GM23248 (cell line): Measurements from ENCODE around the gene IDI2. TPM values are rescaled to one million over a fixed set of nuclear protein-coding genes. Genes with fewer than 3 reads are reported as not detected.
A peak's percentile ranks its signal among the peaks of the same experiment; 100 is the strongest.

Experiments
- DNase-seq: peaks from one replicate; pipeline ENCODE4 v3.0.0-alpha.2; 2015
- H2AFZ ChIP-seq: fragments of 200-600 bp; sonication (generic); 2 replicates; pipeline ENCODE4 v1.6.1; 2016; ENCODE audit warnings: antibody characterized with exemption
- H3F3A ChIP-seq: fragments of 200-600 bp; sonication (generic); 2 replicates; pipeline ENCODE4 v1.6.1; 2016; ENCODE audit warnings: mild to moderate bottlenecking, antibody characterized with exemption, mixed run types; ENCODE audit not compliant: insufficient read depth
- H3K27ac ChIP-seq: fragments of 200-600 bp; sonication (generic); 2 replicates; pipeline ENCODE4 v1.5.1; 2016; ENCODE audit warnings: mild to moderate bottlenecking
- H3K27me3 ChIP-seq: fragments of 200-600 bp; sonication (generic); replicated peaks from 2 replicates; pipeline ENCODE4 v1.6.1; 2016; ENCODE audit warnings: mild to moderate bottlenecking; ENCODE audit not compliant: insufficient read depth
- H3K36me3 ChIP-seq: fragments of 200-600 bp; sonication (generic); 2 replicates; pipeline ENCODE4 v1.6.1; 2016; ENCODE audit warnings: low read depth, mild to moderate bottlenecking
- H3K4me1 ChIP-seq: fragments of 200-600 bp; sonication (generic); 2 replicates; pipeline ENCODE4 v1.6.1; 2016; ENCODE audit warnings: mild to moderate bottlenecking; ENCODE audit not compliant: insufficient read depth
- H3K4me2 ChIP-seq: fragments of 200-600 bp; sonication (generic); one replicate; pipeline ENCODE4 v1.6.1; 2016; ENCODE audit warnings: mild to moderate bottlenecking; ENCODE audit not compliant: unreplicated experiment
- H3K4me3 ChIP-seq: fragments of 200-600 bp; sonication (generic); 2 replicates; pipeline ENCODE4 v1.5.1; 2016; ENCODE audit warnings: mild to moderate bottlenecking
- H3K79me2 ChIP-seq: fragments of 200-600 bp; sonication (generic); 2 replicates; pipeline ENCODE4 v1.6.1; 2016; ENCODE audit warnings: mild to moderate bottlenecking; ENCODE audit not compliant: insufficient read depth
- H3K9ac ChIP-seq: fragments of 200-600 bp; sonication (generic); 2 replicates; pipeline ENCODE4 v1.6.1; 2016; ENCODE audit warnings: mild to moderate bottlenecking
- H3K9me2 ChIP-seq: fragments of 200-600 bp; sonication (generic); 2 replicates; pipeline ENCODE4 v1.6.1; 2016; ENCODE audit warnings: mixed run types, mild to moderate bottlenecking, moderate library complexity; ENCODE audit not compliant: insufficient read depth
- H3K9me3 ChIP-seq: fragments of 200-600 bp; sonication (generic); one replicate; pipeline ENCODE4 v1.6.1; 2017; ENCODE audit warnings: low read depth
- H4K20me1 ChIP-seq: fragments of 200-600 bp; sonication (generic); 2 replicates; pipeline ENCODE4 v1.6.0; 2016; ENCODE audit not compliant: insufficient read depth
- EZH2 ChIP-seq: fragments of 200-600 bp; sonication (generic); IDR thresholded peaks from 2 replicates; pipeline ENCODE4 v1.6.1; 2018; ENCODE audit warnings: antibody characterized with exemption, mild to moderate bottlenecking; ENCODE audit not compliant: insufficient read depth, poor library complexity, severe bottlenecking
- EZH2phosphoT487 ChIP-seq: fragments of 200-600 bp; sonication (generic); IDR thresholded peaks from 2 replicates; pipeline ENCODE4 v1.6.1; 2018; ENCODE audit warnings: antibody characterized with exemption, moderate library complexity, mild to moderate bottlenecking, low read depth; ENCODE audit not compliant: insufficient read depth
- WGBS, 2 experiments: methylation state at CpG; one replicate each; pipeline ENCODE4 v1.1.6; 2015 to 2017; ENCODE audit warnings: low lambda C conversion rate in 2 of 2, low coverage in 1 of 2; ENCODE audit errors: missing lambda C conversion rate in 2 of 2; 5-methylcytosine and 5-hydroxymethylcytosine counted together
- in situ Hi-C: fragments of 300-500 bp; cut with MboI; formaldehyde crosslinking; loops from 2 replicates; pipeline ENCODE4 v1.15.0; 2020
- polyA plus RNA-seq: library from polyadenylated mRNA; unstranded; fragments of >200 nt; fragmentation: Nextera tagmentation; extraction: Ambion mirVana; gene quantifications from 2 replicates; pipeline ENCODE4 v1.2.1, GENCODE V29; 2016
- total RNA-seq: library from RNA; depleted of rRNA; stranded (reverse); fragments of >200 nt; shearing (Covaris generic); gene quantifications from 2 replicates; pipeline ENCODE4 v1.2.3, GENCODE V29; 2014

Gene IDI2
- total and polyA plus RNA-seq, 2 experiments from 2014 or later: not detected

- Histone ChIP-seq H3K27ac (peak within 1 kb of the TSS; percentile 97), H3K36me3 (peaks cover 8% of the 10 kb centered on the region; the same call in 1 of the 2 replicates), H3K4me3 (peak within 1 kb of the TSS; percentile 92), H3K4me2 (peak within 1 kb of the TSS; percentile 86), H3K27me3 (no peaks in the 10 kb centered on the region), H3K4me1 (peaks cover 27% of the 10 kb centered on the region), H3K9me2 (no peaks in the 10 kb centered on the region), H3K9me3 (no peaks in the 10 kb centered on the region), H2AFZ (peak within 1 kb of the TSS; percentile 69), H3K9ac (peak within 1 kb of the TSS; percentile 99), H3F3A (peaks cover 24% of the 10 kb centered on the region), H4K20me1 (peaks cover 7% of the 10 kb centered on the region; the same call in 1 of the 2 replicates), H3K79me2 (peaks cover 75% of the 10 kb centered on the region)
- DNase-seq: peak; percentile 99
- 0 to 2% methylated on average over 68 to 71 of the region's 74 CpGs for WGBS, 2 experiments
- in situ Hi-C loops: no loop called here
- TF ChIP-seq EZH2: no peak
- TF ChIP-seq EZH2phosphoT487: no peak
These were observed 37.6 kb downstream of the IDI2 start, which contains the start of gene GTPBP4 for GRCh38 chr10:987870-988666. Gene GTPBP4, plus strand, starts transcription at chr10:988434. Its CDS starts 46 bp downstream, at chr10:988480.

- H3K4me1 ChIP-seq: peaks cover 27% of the 10 kb centered on the region
- peaks cover 75% of the 10 kb centered on the region for H3K79me2 ChIP-seq
- peak overlapping the region; percentile 99 for H3K9ac ChIP-seq
- H3K27me3 ChIP-seq: no peaks in the 10 kb centered on the region
- peak overlapping the region; percentile 84 for H3K4me2 ChIP-seq
- no peak for DNase-seq
- 0 out of 2 replicates have a peak, but pooled peaks cover 3% of the 10 kb centered on the region for H3K36me3 ChIP-seq
- peak overlapping the region; percentile 92 for H3K4me3 ChIP-seq
- H3F3A ChIP-seq: peaks cover 24% of the 10 kb centered on the region
- in situ Hi-C loops: no loop called here
- TF ChIP-seq EZH2 (no peak), EZH2phosphoT487 (no peak)
- peaks cover 7% of the 10 kb centered on the region; the same call in 1 of the 2 replicates for H4K20me1 ChIP-seq
- H3K9me3 ChIP-seq: no peaks in the 10 kb centered on the region
- 2% methylated on average over 6 to 7 of the region's 7 CpGs for WGBS, 2 experiments
- no peaks in the 10 kb centered on the region for H3K9me2 ChIP-seq
- H3K27ac ChIP-seq: peak overlapping the region; percentile 97
- peak overlapping the region; percentile 69 for H2AFZ ChIP-seq
These were observed 38.1 kb downstream of the IDI2 start for GRCh38 chr10:987620-987869.

GRCh38 chr10:986881-987619, 38.6 kb downstream of the IDI2 start:
- Histone ChIP-seq H3K4me2 (peak overlapping the region; percentile 84), H4K20me1 (peaks cover 7% of the 10 kb centered on the region; the same call in 1 of the 2 replicates), H3K79me2 (peaks cover 74% of the 10 kb centered on the region), H3K9ac (peak overlapping the region; percentile 99), H3K9me2 (no peaks in the 10 kb centered on the region), H3K36me3 (no peaks in the 10 kb centered on the region), H3F3A (peaks cover 24% of the 10 kb centered on the region), H3K4me1 (peaks cover 27% of the 10 kb centered on the region), H2AFZ (peak overlapping the region; percentile 69), H3K9me3 (no peaks in the 10 kb centered on the region), H3K27ac (peak overlapping the region; percentile 97), H3K4me3 (peak overlapping the region; percentile 92), H3K27me3 (no peaks in the 10 kb centered on the region)
- 29 to 32% methylated on average over 12 to 14 of the region's 14 CpGs for WGBS, 2 experiments
- DNase-seq: peak; percentile 81
- no peak for TF ChIP-seq EZH2phosphoT487
- TF ChIP-seq EZH2: no peak
- in situ Hi-C loops: no loop called here

- peak overlapping the region; percentile 97 for H3K27ac ChIP-seq
- no peak for TF ChIP-seq EZH2phosphoT487
- TF ChIP-seq EZH2: no peak
- peak; percentile 66 for DNase-seq
- H2AFZ ChIP-seq: no peak overlapping the region
- peak overlapping the region; percentile 99; the same call in 1 of the 2 replicates for H3K9ac ChIP-seq
- H3K4me2 ChIP-seq: peak overlapping the region; percentile 84
- peaks cover 66% of the 10 kb centered on the region for H3K79me2 ChIP-seq
- no peaks in the 10 kb centered on the region for H3K9me2 ChIP-seq
- WGBS, 2 experiments: 93 to 98% methylated on average over 7 of the region's 7 CpGs
- H4K20me1 ChIP-seq: peaks cover 7% of the 10 kb centered on the region; the same call in 1 of the 2 replicates
- H3K36me3 ChIP-seq: no peaks in the 10 kb centered on the region
- in situ Hi-C loops: no loop called here
- no peaks in the 10 kb centered on the region for H3K9me3 ChIP-seq
- H3F3A ChIP-seq: peaks cover 24% of the 10 kb centered on the region
- peaks cover 27% of the 10 kb centered on the region for H3K4me1 ChIP-seq
- H3K4me3 ChIP-seq: peak overlapping the region; percentile 92
- H3K27me3 ChIP-seq: no peaks in the 10 kb centered on the region
These were observed 39.4 kb downstream of the IDI2 start for GRCh38 chr10:986137-986825.
